ENCODE results near the gene COL4A5.

Gene COL4A5

DNA sequence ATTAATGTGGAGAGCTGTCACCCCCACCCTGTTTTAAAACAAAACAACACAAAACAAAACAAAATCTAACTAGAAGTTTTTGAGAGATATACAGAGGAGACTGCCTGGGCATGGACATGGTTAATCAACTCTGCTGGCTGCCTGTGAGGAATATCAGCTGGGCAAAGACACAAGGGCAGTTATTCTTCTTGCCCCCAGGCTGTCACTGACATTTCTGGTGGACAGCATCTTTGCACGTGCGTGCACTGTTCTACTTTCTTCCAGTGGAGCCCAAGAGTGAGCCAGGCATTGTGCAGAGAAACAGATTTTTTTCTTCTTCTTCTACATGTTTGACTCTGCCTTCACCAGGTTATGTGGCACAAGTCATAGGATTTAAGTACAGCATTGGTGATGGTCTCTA, 282.9 kb downstream of the COL4A5 start:
- DNase-seq (ENCODE audit: low read depth in 2 of 2) = no peak
- no peak overlapping the region for H3K4me3 ChIP-seq (replicated peaks in 1 of 2; ENCODE audit: low read depth in 2 of 2, low read length in 2 of 2)
- TF ChIP-seq, protein P1, sequence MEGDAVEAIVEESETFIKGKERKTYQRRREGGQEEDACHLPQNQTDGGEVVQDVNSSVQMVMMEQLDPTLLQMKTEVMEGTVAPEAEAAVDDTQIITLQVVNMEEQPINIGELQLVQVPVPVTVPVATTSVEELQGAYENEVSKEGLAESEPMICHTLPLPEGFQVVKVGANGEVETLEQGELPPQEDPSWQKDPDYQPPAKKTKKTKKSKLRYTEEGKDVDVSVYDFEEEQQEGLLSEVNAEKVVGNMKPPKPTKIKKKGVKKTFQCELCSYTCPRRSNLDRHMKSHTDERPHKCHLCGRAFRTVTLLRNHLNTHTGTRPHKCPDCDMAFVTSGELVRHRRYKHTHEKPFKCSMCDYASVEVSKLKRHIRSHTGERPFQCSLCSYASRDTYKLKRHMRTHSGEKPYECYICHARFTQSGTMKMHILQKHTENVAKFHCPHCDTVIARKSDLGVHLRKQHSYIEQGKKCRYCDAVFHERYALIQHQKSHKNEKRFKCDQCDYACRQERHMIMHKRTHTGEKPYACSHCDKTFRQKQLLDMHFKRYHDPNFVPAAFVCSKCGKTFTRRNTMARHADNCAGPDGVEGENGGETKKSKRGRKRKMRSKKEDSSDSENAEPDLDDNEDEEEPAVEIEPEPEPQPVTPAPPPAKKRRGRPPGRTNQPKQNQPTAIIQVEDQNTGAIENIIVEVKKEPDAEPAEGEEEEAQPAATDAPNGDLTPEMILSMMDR (IDR thresholded peaks at IDR 0.05; ENCODE audit: low read depth, low read length) = no peak

GRCh38 chrX:108726748-108727147, 287.1 kb downstream of the COL4A5 start:
- TF ChIP-seq, protein P1 (IDR thresholded peaks at IDR 0.05; ENCODE audit: low read depth, low read length) = no peak

GRCh38 chrX:108731153-108731552, 291.5 kb downstream of the COL4A5 start:
- no peak overlapping the region for H3K4me3 ChIP-seq (replicated peaks in 1 of 2; ENCODE audit: low read depth in 2 of 2, low read length in 2 of 2)
- DNase-seq (ENCODE audit: low read depth in 2 of 2) = no peak
- TF ChIP-seq, protein P1 (IDR thresholded peaks at IDR 0.05; ENCODE audit: low read depth, low read length) = no peak

More at GRCh38 chrX:108726748-108727147, 287.1 kb downstream of the COL4A5 start:
- DNase-seq (ENCODE audit: low read depth in 2 of 2) = no peak
- H3K4me3 ChIP-seq (replicated peaks in 1 of 2; ENCODE audit: low read depth in 2 of 2, low read length in 2 of 2) = no peak overlapping the region

DNA sequence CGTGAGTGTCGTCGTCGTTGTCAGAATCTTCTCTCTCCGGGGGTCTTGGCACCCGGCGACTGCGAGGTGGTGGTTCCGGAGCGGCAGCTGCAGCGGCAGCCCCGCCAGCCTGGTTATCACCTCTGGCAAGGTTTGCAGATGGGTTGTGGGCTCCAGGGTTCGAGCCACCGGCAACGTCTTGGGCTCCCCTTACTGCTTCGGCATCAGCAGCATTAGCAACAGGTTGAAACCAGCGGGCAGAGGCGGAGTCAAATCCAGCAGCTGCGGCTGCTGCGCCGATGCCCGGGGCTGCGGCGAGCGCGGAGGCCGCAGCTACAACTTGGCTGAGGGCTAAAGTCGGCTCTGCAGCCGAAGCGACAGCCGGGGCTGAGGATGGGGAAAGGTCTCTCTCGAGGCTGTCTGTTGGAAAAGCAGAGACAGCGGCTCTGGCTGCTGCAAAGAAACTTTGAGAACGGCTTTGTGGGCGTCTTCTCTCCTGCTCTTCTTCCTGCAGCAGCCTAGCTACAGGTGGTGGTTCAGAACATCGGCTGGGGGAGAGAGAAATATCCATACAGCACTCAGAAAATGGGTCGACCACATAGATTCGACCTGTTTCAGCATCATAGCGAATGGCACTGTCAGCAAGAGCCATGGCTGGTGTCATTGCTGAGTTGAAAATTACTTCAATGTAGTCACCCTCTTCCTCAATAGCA, 293.1 kb downstream of the COL4A5 start:
- no peak overlapping the region for H3K4me3 ChIP-seq (replicated peaks in 1 of 2; ENCODE audit: low read depth in 2 of 2, low read length in 2 of 2)
- no peak for DNase-seq (ENCODE audit: low read depth in 2 of 2)
- TF ChIP-seq, protein P1 (IDR thresholded peaks at IDR 0.05; ENCODE audit: low read depth, low read length) = no peak

GRCh38 chrX:108734426-108734825, 294.8 kb downstream of the COL4A5 start:
- TF ChIP-seq, protein P1 (IDR thresholded peaks at IDR 0.05; ENCODE audit: low read depth, low read length) = no peak
- no peak for DNase-seq (ENCODE audit: low read depth in 2 of 2)
- H3K4me3 ChIP-seq (replicated peaks in 1 of 2; ENCODE audit: low read depth in 2 of 2, low read length in 2 of 2) = no peak overlapping the region

DNA sequence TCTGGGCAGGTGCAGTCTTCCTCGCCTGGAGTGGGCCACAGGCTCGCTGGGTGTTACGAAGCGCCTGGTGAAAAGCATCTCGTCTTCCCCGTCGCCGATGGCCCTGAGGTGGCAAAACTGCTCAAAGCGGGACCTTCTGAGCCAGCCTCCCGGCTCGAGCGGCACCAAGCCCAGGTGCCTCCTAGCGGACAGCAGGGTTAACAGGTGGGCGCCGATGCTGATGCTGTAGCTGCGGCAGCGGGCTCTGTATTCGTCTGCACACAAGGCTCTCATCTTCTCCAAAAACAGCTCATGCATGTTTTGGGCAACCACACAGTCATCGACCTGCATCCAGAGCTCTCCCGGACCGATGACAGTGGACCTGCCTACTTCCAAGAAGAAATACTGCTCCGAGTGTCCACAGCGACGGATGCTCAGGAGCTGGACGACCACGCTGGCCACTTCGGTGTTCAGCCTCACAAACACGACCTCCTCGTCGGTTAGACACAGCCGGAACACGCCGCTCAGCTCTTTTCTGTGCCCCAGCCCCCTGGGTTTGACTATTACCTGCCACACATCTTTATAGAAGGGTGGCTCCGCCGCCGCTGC, 295.5 kb downstream of the COL4A5 start:
- TF ChIP-seq, protein P1 (IDR thresholded peaks at IDR 0.05; ENCODE audit: low read depth, low read length) = no peak
- no peak overlapping the region for H3K4me3 ChIP-seq (replicated peaks in 1 of 2; ENCODE audit: low read depth in 2 of 2, low read length in 2 of 2)
- no peak for DNase-seq (ENCODE audit: low read depth in 2 of 2)

Data from cardiac fibroblast (primary cell).